NB4 (cell line): ENCODE data around the gene ADGRG1.

Experiments
- MYC ChIP-seq: IDR thresholded peaks from 2 replicates; pipeline ENCODE4 v1.6.1; 2011; ENCODE audit warnings: low read depth, low read length
- TF ChIP-seq, protein P1 (sequence below): IDR thresholded peaks from one replicate; pipeline ENCODE4 v1.5.1; 2012; ENCODE audit warnings: low read depth, low read length

DNA sequence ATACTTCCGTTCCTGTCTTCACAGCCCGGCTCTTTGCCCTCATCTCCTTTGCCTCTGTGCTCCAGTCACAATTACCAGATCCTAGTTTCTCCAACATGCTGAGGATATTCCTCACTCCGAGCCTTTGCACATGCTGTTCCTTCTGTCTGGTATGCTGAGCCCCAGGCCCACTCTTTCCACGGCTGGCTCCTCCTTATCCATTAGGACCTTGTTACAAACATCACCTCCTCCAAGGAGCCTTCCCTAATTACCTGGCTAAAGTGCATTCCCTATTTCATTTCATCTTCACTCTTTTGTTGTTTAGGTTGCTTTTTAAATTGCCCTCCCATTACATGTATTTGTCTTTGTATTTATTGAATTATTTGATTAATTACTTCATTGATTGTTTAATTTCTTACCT, 14.9 kb upstream of the ADGRG1 start:
- TF ChIP-seq MYC, result no peak
- TF ChIP-seq, protein P1, sequence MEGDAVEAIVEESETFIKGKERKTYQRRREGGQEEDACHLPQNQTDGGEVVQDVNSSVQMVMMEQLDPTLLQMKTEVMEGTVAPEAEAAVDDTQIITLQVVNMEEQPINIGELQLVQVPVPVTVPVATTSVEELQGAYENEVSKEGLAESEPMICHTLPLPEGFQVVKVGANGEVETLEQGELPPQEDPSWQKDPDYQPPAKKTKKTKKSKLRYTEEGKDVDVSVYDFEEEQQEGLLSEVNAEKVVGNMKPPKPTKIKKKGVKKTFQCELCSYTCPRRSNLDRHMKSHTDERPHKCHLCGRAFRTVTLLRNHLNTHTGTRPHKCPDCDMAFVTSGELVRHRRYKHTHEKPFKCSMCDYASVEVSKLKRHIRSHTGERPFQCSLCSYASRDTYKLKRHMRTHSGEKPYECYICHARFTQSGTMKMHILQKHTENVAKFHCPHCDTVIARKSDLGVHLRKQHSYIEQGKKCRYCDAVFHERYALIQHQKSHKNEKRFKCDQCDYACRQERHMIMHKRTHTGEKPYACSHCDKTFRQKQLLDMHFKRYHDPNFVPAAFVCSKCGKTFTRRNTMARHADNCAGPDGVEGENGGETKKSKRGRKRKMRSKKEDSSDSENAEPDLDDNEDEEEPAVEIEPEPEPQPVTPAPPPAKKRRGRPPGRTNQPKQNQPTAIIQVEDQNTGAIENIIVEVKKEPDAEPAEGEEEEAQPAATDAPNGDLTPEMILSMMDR, result no peak
